GM19395 (cell line): ENCODE data around the gene RAB8A.

Experiments used
- ATAC-seq: cut with Tn5 transposase; IDR thresholded peaks from one replicate; pipeline ENCODE4 v1.9.1; 2021; ENCODE audit warnings: mild to moderate bottlenecking, moderate library complexity; ENCODE audit not compliant: unreplicated experiment

The RAB8A gene

DNA sequence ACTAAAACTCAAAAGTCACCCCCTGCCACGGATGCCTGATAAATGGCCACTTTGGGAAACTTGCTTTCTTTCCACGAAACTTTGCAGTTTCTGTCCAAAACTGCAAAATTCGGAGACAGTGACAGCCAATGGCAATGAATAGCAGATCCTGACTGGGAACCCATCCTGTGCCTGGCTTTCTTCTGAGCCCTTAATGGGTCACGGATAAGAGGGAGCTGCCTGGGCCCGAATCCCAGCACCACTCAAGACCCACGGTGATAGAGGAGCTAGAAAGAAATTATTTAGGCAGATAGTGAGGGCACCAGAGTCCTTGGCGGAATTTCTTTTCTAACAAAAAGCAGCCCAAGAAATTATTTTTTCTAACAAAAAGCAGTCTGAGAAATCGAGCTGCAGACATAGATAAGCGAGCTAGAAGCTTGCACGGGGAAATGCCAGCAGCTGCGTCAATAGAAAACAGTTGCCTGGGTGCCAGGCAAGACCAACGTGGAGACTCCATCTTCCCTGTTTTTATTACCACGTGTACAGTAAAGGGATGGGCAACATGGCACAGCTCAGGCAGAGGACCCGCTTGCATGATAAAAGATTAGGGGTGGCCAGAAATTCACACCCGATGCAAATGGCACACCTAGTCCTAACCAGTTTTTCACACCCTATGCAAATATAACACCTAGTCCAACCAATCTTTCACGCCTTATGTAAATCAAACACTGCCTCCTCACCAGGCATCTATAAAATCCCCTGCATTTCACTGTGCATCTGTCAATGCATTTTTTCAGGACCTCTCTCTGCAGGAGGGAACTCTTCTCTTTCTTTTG is 24.7 kb downstream of the RAB8A start:
- no peak for ATAC-seq

DNA sequence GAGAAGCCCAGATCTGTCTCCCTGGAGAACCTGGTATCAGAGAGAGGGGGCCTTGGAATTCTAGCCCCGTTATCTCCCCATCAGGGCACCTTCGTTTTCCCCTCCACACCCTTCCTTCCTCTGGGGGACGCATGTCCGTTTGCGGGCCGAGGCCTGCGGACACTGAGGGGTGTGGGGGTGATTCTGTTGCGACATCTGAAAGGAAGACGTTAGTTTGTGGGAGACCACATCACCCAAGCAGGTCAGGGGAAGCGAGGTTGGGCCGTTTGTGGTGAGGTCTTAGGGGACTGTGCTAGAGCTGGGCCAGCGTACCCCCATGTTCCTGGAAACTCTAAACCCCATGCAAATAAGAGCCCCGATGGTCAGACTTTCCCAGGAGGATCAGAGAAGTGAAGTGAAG is 28.1 kb downstream of the RAB8A start:
- ATAC-seq = no peak

- ATAC-seq = no peak
Observed at GRCh38 chr19:16141043-16141442, 29.4 kb downstream of the RAB8A start.

DNA sequence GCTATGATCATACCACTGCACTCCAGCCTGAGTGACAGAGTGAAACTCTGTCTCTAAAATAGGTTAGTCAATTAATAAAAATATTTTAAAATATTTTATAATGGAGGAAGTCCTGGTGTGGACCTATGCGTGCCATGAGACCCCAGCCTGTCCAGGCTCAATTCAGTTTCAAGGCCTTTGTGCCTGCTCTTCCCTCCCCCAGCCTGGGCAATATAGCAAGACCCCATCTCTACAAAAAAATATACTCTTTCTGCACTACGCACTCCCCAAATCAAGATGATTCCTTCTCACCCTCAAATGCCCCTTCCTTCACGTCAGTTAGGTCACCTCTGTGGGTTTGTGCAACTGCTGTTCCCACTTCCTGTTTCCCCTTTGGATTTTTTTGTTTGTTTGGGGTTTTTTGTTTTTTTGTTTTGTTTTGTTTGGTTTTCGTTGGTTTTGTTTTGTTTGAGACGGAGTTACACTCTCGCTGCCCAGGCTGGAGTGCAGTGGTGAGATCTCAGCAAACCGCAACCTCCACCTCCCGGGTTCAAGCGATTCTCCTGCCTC is 30.4 kb downstream of the RAB8A start:
- ATAC-seq = no peak

GRCh38 chr19:16143399-16144215 is 31.9 kb downstream of the RAB8A start, which contains the start of gene HSH2D:
HSH2D (plus strand) TSS chr19:16143685; CDS start chr19:16148751, 5,066 bp downstream.
- peak; percentile 59 for ATAC-seq

DNA sequence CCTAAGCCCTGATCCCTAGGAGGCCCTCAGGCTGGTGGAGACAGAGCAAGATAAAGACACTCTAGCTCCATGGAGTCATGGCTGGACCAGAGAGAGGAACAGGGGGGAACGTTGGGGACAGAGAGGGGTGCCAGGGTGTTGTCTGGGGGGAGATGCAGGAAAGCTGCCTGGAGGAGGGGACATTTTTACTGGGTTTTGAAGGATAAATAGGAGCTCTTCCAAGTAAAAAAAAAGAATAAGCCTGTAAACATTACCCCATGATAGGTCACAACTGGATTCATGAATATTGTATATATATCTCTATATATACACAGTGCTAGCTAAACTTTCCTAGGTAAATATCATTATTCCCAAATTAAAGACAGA is 32.5 kb downstream of the RAB8A start:
- ATAC-seq = no peak

GRCh38 chr19:16146112-16146511 is 34.4 kb downstream of the RAB8A start:
- ATAC-seq = no peak

DNA sequence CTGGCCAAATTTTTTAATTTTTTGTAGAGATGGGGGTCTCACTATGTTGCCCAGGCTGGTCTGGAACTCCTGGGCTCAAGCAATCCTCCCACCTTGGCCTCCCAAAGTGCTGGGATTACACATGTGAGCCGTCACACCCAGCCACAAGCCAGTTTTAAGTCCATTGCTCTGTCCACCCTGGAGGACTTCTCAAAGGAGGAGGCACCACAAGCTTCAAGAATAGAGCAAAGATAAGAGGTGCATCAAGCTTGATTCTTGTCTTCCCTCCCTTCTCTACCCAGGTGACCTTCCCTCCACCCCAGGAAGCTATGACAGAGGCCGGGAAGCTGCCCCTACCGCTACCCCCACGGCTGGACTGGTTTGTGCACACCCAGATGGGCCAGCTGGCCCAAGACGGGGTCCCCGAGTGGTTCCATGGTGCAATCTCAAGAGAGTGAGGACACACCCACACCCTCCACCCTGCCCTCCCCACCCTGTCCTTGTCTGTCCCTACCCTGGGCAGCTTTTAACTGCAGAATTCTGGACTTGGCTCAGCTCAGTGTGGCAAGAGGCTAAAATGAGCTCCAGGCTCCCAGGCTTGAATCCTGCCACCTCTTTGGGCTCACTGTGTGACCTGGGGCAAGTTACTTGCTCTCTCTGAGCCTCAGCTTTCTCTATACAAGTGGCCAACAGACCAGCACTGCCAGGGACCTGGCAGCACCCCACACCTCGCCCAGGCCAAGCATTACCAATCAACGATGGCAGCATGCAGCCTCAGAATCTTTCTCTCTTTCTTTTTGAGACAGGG is 36.9 kb downstream of the RAB8A start:
- ATAC-seq = no peak

DNA sequence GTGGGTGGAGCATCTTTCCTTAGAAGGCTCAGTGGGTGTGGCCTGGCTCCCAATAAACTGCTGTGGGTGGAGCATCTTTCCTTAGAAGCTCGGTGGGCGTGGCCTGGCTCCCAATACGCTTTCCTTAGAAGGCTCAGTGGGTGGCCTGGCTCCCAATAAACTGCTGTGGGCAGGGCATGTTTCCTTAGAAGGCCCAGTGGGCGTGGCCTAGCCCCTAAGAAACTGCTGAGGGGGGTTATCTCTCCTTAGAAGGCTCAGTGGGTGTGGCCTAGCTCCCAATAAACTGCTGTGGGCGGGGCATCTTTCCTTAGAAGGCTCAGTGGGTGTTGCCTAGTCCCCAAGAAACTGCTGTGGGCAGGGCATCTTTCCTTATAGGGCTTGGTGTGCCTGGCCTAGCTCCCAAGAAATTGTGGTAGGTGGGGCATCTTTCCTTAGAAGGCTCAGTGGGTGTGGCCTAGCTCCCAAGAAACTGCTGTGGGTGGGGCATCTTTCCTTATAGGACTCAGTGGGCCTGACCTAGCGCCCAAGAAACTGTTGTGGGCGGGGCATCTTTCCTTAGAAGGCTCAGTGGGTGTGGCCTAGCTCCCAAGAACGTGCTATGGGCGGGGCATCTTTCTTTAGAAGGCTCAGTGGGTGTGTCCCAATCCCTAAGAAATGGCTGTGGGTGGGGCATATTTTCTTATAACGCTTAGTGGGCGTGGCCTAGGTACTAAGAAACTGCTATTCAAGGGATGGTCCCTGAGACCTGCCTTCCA is 42.1 kb downstream of the RAB8A start:
- ATAC-seq = no peak

GRCh38 chr19:16154557-16154956 is 42.9 kb downstream of the RAB8A start:
- no peak for ATAC-seq

GRCh38 chr19:16155128-16155527 is 43.4 kb downstream of the RAB8A start:
- no peak for ATAC-seq

DNA sequence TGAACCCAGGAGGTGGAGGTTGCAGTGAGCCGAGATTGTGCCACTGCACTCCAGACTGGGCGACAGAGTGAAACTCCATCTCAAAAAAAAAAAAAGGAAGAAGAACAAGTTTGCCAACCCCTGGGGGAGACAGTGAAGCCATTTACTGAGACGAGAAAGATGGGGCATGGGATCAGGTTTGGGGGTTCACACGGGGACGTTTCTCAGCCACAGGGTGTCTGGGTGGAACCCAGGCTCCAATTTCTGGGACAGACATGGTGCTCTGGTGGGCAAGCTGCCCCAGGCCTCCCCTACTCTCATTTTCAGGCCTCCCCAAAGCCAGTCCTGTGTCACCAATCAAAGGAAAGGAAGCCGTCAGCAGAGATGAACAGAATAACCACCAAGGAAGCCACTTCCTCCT is 45.2 kb downstream of the RAB8A start:
- ATAC-seq = no peak

DNA sequence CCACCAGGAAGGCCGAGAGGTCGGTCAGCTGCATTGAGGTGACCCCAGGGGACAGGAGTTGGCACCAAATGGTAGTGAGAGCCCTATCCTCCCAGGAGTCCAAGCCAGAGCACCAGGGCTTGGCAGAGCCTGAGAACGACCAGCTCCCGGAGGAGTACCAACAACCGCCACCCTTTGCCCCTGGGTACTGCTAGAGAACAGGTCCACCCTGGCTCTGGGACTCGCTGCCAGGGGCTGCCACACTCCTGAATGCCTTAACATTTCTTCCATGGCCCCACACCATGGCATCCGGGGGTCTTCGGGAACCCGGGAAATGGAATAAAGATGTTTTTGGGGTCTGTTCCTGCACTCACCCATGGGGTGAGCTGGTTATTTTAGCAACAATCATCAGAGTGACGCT is 45.9 kb downstream of the RAB8A start:
- no peak for ATAC-seq

GRCh38 chr19:16159655-16160054 is 48.0 kb downstream of the RAB8A start:
- no peak for ATAC-seq

DNA sequence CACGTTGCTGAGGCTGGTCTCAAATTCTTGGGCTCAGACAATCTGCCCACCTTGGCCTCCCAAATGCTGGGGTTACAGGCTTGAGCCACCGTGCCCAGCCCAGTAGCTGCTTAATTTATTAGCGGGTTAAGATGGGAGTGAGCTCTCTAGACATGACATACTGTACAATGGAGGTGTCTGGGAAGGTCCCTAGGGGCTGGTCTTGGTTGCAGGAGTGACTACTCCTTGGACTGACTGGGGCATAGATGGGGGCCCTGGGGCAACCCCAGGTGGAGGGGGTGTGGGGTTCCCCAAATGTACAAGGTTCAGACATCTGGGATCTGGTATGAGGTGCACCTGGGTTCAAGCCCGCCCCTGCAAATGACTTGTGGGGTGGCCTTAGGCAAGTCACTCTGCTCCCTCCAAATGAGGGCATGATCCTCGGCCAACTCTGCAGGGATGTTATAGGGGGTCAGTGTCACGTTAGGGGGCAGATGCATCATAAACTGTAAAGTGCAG is 48.8 kb downstream of the RAB8A start:
- ATAC-seq = no peak

DNA sequence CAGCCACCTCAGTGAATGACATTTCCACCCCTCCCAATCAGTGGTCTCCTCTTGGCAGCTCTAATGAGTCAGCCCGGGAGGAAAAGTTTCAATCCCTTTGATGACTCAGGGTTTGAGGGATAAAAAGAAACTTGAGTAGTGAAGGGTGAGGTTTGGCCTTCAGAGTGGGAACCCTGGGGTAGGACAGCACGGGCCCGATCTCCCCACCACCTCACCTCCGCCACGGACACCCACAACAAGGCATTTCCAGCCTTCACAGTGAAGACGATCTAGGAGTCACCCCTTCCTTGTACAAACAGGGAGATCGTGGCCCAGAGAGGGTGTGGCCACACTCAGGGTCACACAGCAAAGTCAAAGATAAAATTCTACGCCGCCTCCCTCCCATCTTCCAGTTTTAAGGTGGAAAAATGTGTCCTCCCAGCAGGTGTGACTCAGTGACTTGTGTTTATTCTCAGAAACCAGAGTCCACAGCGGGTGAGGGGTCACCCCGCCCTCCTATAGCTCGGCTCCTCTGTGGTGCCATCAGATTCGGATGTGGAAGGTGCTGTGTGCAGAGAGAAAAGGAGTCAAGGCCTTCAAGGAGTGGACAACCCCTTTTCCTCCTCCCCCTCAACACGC is 49.4 kb downstream of the RAB8A start:
- ATAC-seq = no peak

- no peak for ATAC-seq
Observed at GRCh38 chr19:16161840-16162239, 50.2 kb downstream of the RAB8A start.

DNA sequence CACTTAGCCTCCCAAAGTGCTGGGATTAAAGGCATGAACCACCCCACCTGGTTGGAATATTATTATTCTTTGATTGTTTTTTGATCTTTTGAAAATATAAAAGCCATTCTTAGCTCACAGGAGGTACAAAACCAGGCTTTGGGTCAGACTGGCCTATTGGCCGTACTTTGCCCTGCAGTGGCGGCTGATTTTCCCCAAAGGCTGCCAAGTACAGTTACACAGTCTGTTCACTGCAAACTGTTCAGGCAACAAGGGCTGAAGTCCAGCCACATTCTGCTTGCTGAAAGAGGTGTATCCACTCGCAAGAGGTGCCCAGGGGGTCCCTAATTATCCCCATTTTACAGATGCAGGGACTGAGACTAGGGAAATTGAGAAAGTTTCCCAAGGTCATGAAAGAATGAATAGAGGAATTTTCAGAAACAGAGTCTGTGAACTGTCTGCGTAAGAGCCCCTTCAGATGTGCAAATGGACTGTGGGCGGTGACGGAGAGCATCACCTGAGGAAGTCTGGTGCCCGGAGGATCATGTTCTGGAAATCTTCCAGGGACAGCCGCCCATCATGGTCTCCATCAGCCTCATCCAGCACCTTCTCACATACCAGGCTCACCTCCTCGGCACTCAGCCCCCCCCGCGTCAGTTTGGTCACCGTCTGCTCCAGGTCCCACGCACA is 52.7 kb downstream of the RAB8A start:
- no peak for ATAC-seq

GRCh38 chr19:16166417-16166816 is 54.7 kb downstream of the RAB8A start:
- no peak for ATAC-seq
